CD4-positive, alpha-beta T cell (primary cell): ENCODE measurements around the gene MTTP. TPM values are rescaled to one million over a fixed set of nuclear protein-coding genes. Genes with fewer than 3 reads are reported as not detected.

Experiments used
- ATAC-seq: fragments of 200-7000 bp; cut with Tn5 transposase; one replicate; pipeline ENCODE4 v1.10.0; 2022; ENCODE audit warnings: mild to moderate bottlenecking; ENCODE audit not compliant: poor library complexity
- CTCF ChIA-PET: fragments of 350-600 bp; sonication (Branson Sonifier 250); formaldehyde crosslinking; loops from one replicate; lab custom pipeline; 2021; ENCODE audit warnings: antibody characterized with exemption, inconsistent platforms; lab: Charles Lee
- POLR2A ChIA-PET: fragments of 350-600 bp; sonication (Branson Sonifier 250); formaldehyde crosslinking; loops from one replicate; lab custom pipeline; 2021; ENCODE audit warnings: antibody characterized with exemption, inconsistent platforms; lab: Charles Lee
- DNase-seq, 14 experiments: peaks; one replicate each; pipeline ENCODE4 v3.0.0-alpha.2; 2013 to 2020; ENCODE audit warnings: mixed read lengths in 2 of 14
- H3K27ac ChIP-seq, 2 donors: one replicate each; pipeline versions ENCODE4 v1.5.1 to v1.7.0; 2013; ENCODE audit warnings: low read length in 2 of 2, low read depth in 1 of 2, mild to moderate bottlenecking in 1 of 2
- H3K27me3 ChIP-seq, 2 experiments: 1 replicate in 1 of 2; 2 replicates in 1 of 2; pipeline versions ENCODE4 v1.6.1 to v1.7.0; 2013; ENCODE audit warnings: low read length in 2 of 2, control low read depth in 1 of 2, mild to moderate bottlenecking in 1 of 2, moderate library complexity in 1 of 2; ENCODE audit not compliant: insufficient read depth in 2 of 2, control insufficient read depth in 1 of 2
- H3K36me3 ChIP-seq: one replicate; pipeline ENCODE4 v1.6.1; 2013; ENCODE audit warnings: low read length, control low read depth; ENCODE audit not compliant: insufficient read depth
- H3K4me1 ChIP-seq: one replicate; pipeline ENCODE4 v1.6.1; 2013; ENCODE audit warnings: low read length, control low read depth; ENCODE audit not compliant: insufficient read depth
- H3K4me3 ChIP-seq: one replicate; pipeline ENCODE4 v1.5.1; 2013; ENCODE audit warnings: mild to moderate bottlenecking, low read length, moderate library complexity
- H3K9me3 ChIP-seq, 2 experiments: 1 replicate in 1 of 2; 2 replicates in 1 of 2; pipeline versions ENCODE4 v1.6.1 to v1.7.0; 2013; ENCODE audit warnings: low read length in 2 of 2, mild to moderate bottlenecking in 2 of 2, control low read depth in 1 of 2, moderate library complexity in 1 of 2; ENCODE audit not compliant: control insufficient read depth in 1 of 2, insufficient read depth in 1 of 2
- H3K27ac Mint-ChIP-seq: one replicate; pipeline ENCODE4 v1.8.0; 2020; ENCODE audit warnings: mixed read lengths
- H3K27me3 Mint-ChIP-seq: one replicate; pipeline ENCODE4 v1.8.0; 2021; ENCODE audit warnings: mixed read lengths
- H3K36me3 Mint-ChIP-seq: one replicate; pipeline ENCODE4 v1.8.0; 2021; ENCODE audit warnings: low read depth, mixed read lengths
- H3K4me1 Mint-ChIP-seq: one replicate; pipeline ENCODE4 v1.8.0; 2021; ENCODE audit warnings: low read depth, mixed read lengths
- H3K4me3 Mint-ChIP-seq: one replicate; pipeline ENCODE4 v1.8.0; 2020; ENCODE audit warnings: mild to moderate bottlenecking, mixed read lengths
- H3K9me3 Mint-ChIP-seq: one replicate; pipeline ENCODE4 v1.8.0; 2020; ENCODE audit warnings: mixed read lengths
- CTCF ChIP-seq: fragments of 200-600 bp; IDR thresholded peaks from one replicate; pipeline ENCODE4 v1.8.0; 2022; ENCODE audit warnings: antibody characterized with exemption, mild to moderate bottlenecking
- intact Hi-C, 2 experiments: fragments of 100-400 bp; cut with DNase I in 1 of 2; cut with micrococcal nuclease in 1 of 2; formaldehyde crosslinking; loops; one replicate each; pipeline versions ENCODE4 v1.15.1 to v1.9.0; 2023 to 2025; cut with DNase I, micrococcal nuclease
- total RNA-seq, 174 experiments: library from RNA in 2 of 174; stranded (reverse) in 2 of 174; gene quantifications; one replicate each; pipeline ENCODE4 v1.2.3 and lab custom pipeline; 2021 to 2026

The MTTP gene
- total RNA-seq, 2 experiments from 2014 or later, result not detected

DNA sequence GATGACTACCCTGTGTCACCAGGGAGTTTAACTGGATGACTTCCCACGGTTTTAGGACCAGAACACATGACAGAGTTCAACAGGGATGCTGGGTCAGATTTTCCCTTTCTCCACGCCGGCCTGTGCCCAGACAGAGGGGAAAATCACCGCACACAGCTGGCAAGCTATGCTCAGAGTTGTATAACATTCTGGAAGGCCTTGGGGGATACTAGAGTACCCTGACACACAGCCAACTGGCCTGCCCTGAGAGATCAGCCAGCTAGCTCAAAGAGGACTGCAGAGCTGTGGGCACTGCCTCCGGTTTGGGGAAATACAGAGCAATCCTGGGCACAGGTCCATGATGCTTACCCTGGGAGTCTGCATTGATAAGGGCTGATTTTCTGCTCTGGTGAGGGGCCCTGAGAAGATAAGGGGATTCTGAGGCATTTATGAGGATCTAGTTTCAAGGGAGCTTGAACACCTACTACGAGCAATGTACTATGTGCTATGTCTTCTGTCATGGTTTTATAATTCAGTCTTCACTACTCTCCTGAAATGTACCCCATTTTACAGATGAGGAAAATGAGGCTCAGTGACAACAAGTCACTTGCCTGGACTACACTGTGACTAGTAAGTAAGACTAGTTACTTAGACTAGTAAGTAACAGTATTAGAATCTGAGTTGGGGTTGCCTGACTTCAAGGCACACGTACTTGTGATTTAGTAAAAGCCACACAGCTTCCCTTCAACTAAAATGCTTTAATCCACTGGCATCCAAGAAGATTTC is 68.3 kb downstream of the MTTP start:
- no peaks in the 10 kb centered on the region for H3K4me1 Mint-ChIP-seq

DNA sequence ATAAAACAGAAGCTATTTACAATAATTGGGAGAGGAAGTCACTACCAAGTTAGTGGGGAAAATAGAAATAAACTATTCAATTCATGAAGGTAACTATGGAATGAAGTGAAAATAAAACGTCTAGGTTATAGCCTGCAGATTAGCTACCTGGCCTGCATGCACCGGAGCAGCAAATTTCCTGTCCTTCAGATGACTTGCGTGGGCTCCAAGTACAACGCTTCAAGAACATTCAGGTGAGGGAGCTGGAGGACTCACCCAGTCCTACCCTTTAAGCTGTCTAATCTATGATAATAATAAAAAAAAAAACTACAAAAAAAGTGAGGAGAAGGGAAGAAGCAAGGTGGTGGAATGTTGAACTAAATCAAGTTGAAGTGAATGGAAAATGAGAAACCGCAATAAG is 69.8 kb downstream of the MTTP start:
- H3K4me1 ChIP-seq, result no peaks in the 10 kb centered on the region
- Mint-ChIP-seq H3K4me3 (no peak overlapping the region), H3K36me3 (no peaks in the 10 kb centered on the region), H3K27ac (no peak overlapping the region), H3K4me1 (no peaks in the 10 kb centered on the region), H3K27me3 (peaks cover 9% of the 10 kb centered on the region), H3K9me3 (no peaks in the 10 kb centered on the region)
- intact Hi-C loops, result no loop called here
- H3K27ac ChIP-seq, result no peak overlapping the region
- H3K36me3 ChIP-seq, result no peaks in the 10 kb centered on the region
- ChIA-PET CTCF (no interaction called here), POLR2A (no interaction called here)
- TF ChIP-seq CTCF, result no peak
- ATAC-seq (no peak), DNase-seq (no peak)
- no peaks in the 10 kb centered on the region for H3K27me3 ChIP-seq
- no peak overlapping the region for H3K4me3 ChIP-seq
- no peaks in the 10 kb centered on the region for H3K9me3 ChIP-seq

More for the DNA sequence above, 68.3 kb downstream of the MTTP start:
- ChIA-PET CTCF (no interaction called here), POLR2A (no interaction called here)
- Mint-ChIP-seq H3K36me3 (no peaks in the 10 kb centered on the region), H3K27ac (no peak overlapping the region), H3K4me3 (no peak overlapping the region), H3K27me3 (peaks cover 9% of the 10 kb centered on the region), H3K9me3 (no peaks in the 10 kb centered on the region)
- Histone ChIP-seq H3K4me3 (no peak overlapping the region), H3K27me3 (peaks cover 0 to 4% of the 10 kb centered on the region in 2 experiments), H3K9me3 (no peaks in the 10 kb centered on the region), H3K36me3 (no peaks in the 10 kb centered on the region), H3K27ac (no peak overlapping the region), H3K4me1 (no peaks in the 10 kb centered on the region)
- DNase-seq (no peak), ATAC-seq (no peak)
- no peak for TF ChIP-seq CTCF
- intact Hi-C loops, result no loop called here

DNA sequence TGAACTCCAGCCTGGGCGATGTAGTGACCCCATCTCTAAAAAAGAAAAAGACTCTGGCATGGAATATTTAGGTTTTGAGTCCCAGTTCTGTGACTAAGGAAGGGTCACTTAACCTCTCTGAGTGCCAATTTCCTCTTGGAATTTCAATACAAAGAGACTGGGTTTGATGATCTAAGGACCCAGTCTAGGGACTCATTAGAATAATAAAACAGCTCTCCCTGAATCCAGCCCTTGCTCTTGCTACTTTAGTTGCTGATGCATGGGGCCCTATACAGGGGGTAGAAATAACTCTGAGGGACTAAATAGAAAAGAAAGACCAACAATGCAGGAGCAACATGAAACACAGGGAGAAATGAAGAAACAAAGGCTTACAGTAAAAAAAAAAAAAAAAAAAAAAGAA is 70.4 kb downstream of the MTTP start:
- no peaks in the 10 kb centered on the region for H3K4me1 Mint-ChIP-seq
- ATAC-seq (no peak), DNase-seq (no peak)
- peaks cover 9% of the 10 kb centered on the region for H3K27me3 Mint-ChIP-seq
- Histone ChIP-seq H3K4me1 (no peaks in the 10 kb centered on the region), H3K27me3 (no peaks in the 10 kb centered on the region), H3K27ac (no peak overlapping the region), H3K4me3 (no peak overlapping the region), H3K9me3 (no peaks in the 10 kb centered on the region), H3K36me3 (no peaks in the 10 kb centered on the region)
- ChIA-PET POLR2A (no interaction called here), CTCF (no interaction called here)
- H3K4me3 Mint-ChIP-seq, result no peak overlapping the region
- no peaks in the 10 kb centered on the region for H3K9me3 Mint-ChIP-seq
- no peak for TF ChIP-seq CTCF
- H3K27ac Mint-ChIP-seq, result no peak overlapping the region
- intact Hi-C loops, result no loop called here
- H3K36me3 Mint-ChIP-seq, result no peaks in the 10 kb centered on the region
